Tibial nerve (tissue), 4 donors: ENCODE measurements around the gene IZUMO2.

Source experiments
- CTCF ChIP-seq, 5 experiments: fragments of 200-600 bp in 3 of 5; fragments of 450-650 bp in 2 of 5; sonication (generic) in 3 of 5; IDR thresholded peaks; one replicate each; pipeline ENCODE4 v1.5.1; 2016 to 2019; ENCODE audit warnings: antibody characterized with exemption in 5 of 5, mild to moderate bottlenecking in 3 of 5, moderate library complexity in 2 of 5
- EP300 ChIP-seq, 2 donors: sonication (generic); formaldehyde crosslinking; IDR thresholded peaks; one replicate each; pipeline ENCODE4 v1.6.1; 2017; ENCODE audit warnings: antibody characterized with exemption in 2 of 2, mild to moderate bottlenecking in 1 of 2
- POLR2A ChIP-seq, 2 donors: fragments of 450-650 bp; IDR thresholded peaks; one replicate each; pipeline ENCODE4 v1.6.1; 2017; ENCODE audit warnings: antibody characterized with exemption in 2 of 2, mild to moderate bottlenecking in 2 of 2, moderate library complexity in 2 of 2

- TF ChIP-seq CTCF (IDR thresholded peaks at IDR 0.05): no peak
- TF ChIP-seq EP300 (IDR thresholded peaks at IDR 0.05): no peak
- TF ChIP-seq POLR2A (IDR thresholded peaks at IDR 0.05): no peak
Observed at GRCh38 chr19:50189331-50189730, 26.2 kb upstream of the IZUMO2 start.
